ENCODE results near the gene SNAP25.

The SNAP25 gene

GRCh38 chr20:10306440-10307358, 88.1 kb downstream of the SNAP25 start:
- Histone ChIP-seq H3K4me2 (ENCODE audit: low read length) (no peak overlapping the region), H3K9me3 (ENCODE audit: control insufficient read depth, low read length) (no peaks in the 10 kb centered on the region), H2AFZ (no peak overlapping the region), H3K4me3 (ENCODE audit: low read depth, low read length) (no peak overlapping the region), H3K27ac (no peak overlapping the region), H3K4me1 (no peaks in the 10 kb centered on the region), H3K9ac (no peak overlapping the region), H3K27me3 (ENCODE audit: control insufficient read depth, insufficient read depth, low read length) (no peaks in the 10 kb centered on the region), H3K36me3 (ENCODE audit: control insufficient read depth, insufficient read depth, low read length) (no peaks in the 10 kb centered on the region), H3K79me2 (no peaks in the 10 kb centered on the region)
- no peak for TF ChIP-seq CTCF (IDR thresholded peaks at IDR 0.05)

- no peak for TF ChIP-seq CTCF (IDR thresholded peaks at IDR 0.05)
- H3K27me3 ChIP-seq (ENCODE audit: control insufficient read depth, insufficient read depth, low read length): no peaks in the 10 kb centered on the region
- no peak overlapping the region for H3K4me3 ChIP-seq (ENCODE audit: low read depth, low read length)
- no peak overlapping the region for H3K27ac ChIP-seq
- no peaks in the 10 kb centered on the region for H3K4me1 ChIP-seq
- no peak overlapping the region for H2AFZ ChIP-seq
- H3K4me2 ChIP-seq (ENCODE audit: low read length): no peak overlapping the region
- no peak overlapping the region for H3K9ac ChIP-seq
- H3K36me3 ChIP-seq (ENCODE audit: control insufficient read depth, insufficient read depth, low read length): no peaks in the 10 kb centered on the region
- no peaks in the 10 kb centered on the region for H3K79me2 ChIP-seq
- no peaks in the 10 kb centered on the region for H3K9me3 ChIP-seq (ENCODE audit: control insufficient read depth, low read length)
Observed at GRCh38 chr20:10307359-10307735, 88.7 kb downstream of the SNAP25 start.

- Histone ChIP-seq H3K9me3 (ENCODE audit: control insufficient read depth, low read length) (no peaks in the 10 kb centered on the region), H3K9ac (no peak overlapping the region), H3K27me3 (ENCODE audit: control insufficient read depth, insufficient read depth, low read length) (no peaks in the 10 kb centered on the region), H3K79me2 (no peaks in the 10 kb centered on the region), H3K4me2 (ENCODE audit: low read length) (no peak overlapping the region), H3K4me1 (no peaks in the 10 kb centered on the region), H3K27ac (no peak overlapping the region), H3K36me3 (ENCODE audit: control insufficient read depth, insufficient read depth, low read length) (no peaks in the 10 kb centered on the region), H3K4me3 (ENCODE audit: low read depth, low read length) (no peak overlapping the region), H2AFZ (no peak overlapping the region)
- TF ChIP-seq CTCF (IDR thresholded peaks at IDR 0.05): no peak
Observed at GRCh38 chr20:10308652-10309051, 90.0 kb downstream of the SNAP25 start.

GRCh38 chr20:10309326-10309725, 90.7 kb downstream of the SNAP25 start:
- Histone ChIP-seq H3K36me3 (ENCODE audit: control insufficient read depth, insufficient read depth, low read length) (no peaks in the 10 kb centered on the region), H3K4me3 (ENCODE audit: low read depth, low read length) (no peak overlapping the region), H3K79me2 (no peaks in the 10 kb centered on the region), H3K27me3 (ENCODE audit: control insufficient read depth, insufficient read depth, low read length) (no peaks in the 10 kb centered on the region), H3K9me3 (ENCODE audit: control insufficient read depth, low read length) (no peaks in the 10 kb centered on the region), H3K9ac (no peak overlapping the region), H3K4me2 (ENCODE audit: low read length) (no peak overlapping the region), H2AFZ (no peak overlapping the region), H3K27ac (no peak overlapping the region), H3K4me1 (no peaks in the 10 kb centered on the region)
- no peak for TF ChIP-seq CTCF (IDR thresholded peaks at IDR 0.05)

GRCh38 chr20:10312111-10312510, 93.5 kb downstream of the SNAP25 start:
- no peaks in the 10 kb centered on the region for H3K4me1 ChIP-seq
- no peaks in the 10 kb centered on the region for H3K27me3 ChIP-seq (ENCODE audit: control insufficient read depth, insufficient read depth, low read length)
- no peaks in the 10 kb centered on the region for H3K36me3 ChIP-seq (ENCODE audit: control insufficient read depth, insufficient read depth, low read length)
- no peak overlapping the region for H3K9ac ChIP-seq
- H2AFZ ChIP-seq: no peak overlapping the region
- no peak for TF ChIP-seq CTCF (IDR thresholded peaks at IDR 0.05)
- no peaks in the 10 kb centered on the region for H3K79me2 ChIP-seq
- no peaks in the 10 kb centered on the region for H3K9me3 ChIP-seq (ENCODE audit: control insufficient read depth, low read length)
- H3K27ac ChIP-seq: no peak overlapping the region
- H3K4me2 ChIP-seq (ENCODE audit: low read length): no peak overlapping the region
- H3K4me3 ChIP-seq (ENCODE audit: low read depth, low read length): no peak overlapping the region
